GM21723 (cell line): ENCODE measurements around the gene MIS18BP1.
"Not testable (repeated sequence)": the region's sequence is repeated elsewhere in the genome, so short reads cannot be mapped to it uniquely, and the experiment has no call there.

Source experiments
- ATAC-seq: cut with Tn5 transposase; IDR thresholded peaks from one replicate; pipeline ENCODE4 v1.9.1; 2021; ENCODE audit warnings: mild to moderate bottlenecking, moderate library complexity; ENCODE audit not compliant: unreplicated experiment

MIS18BP1 gene

GRCh38 chr14:45246691-45247090 is 6.3 kb downstream of the MIS18BP1 start:
- ATAC-seq = peak; percentile 35

- ATAC-seq = no peak
Measured at GRCh38 chr14:45246151-45246550, 6.9 kb downstream of the MIS18BP1 start.

GRCh38 chr14:45242706-45243105 is 10.3 kb downstream of the MIS18BP1 start:
- no peak for ATAC-seq

GRCh38 chr14:45238988-45239387 is 14.0 kb downstream of the MIS18BP1 start:
- no peak for ATAC-seq

GRCh38 chr14:45227566-45227965 is 25.4 kb downstream of the MIS18BP1 start:
- no peak for ATAC-seq

- peak; percentile 54 for ATAC-seq
Measured at GRCh38 chr14:45222485-45223262, 30.3 kb downstream of the MIS18BP1 start.

- not testable (repeated sequence) for ATAC-seq
Measured at GRCh38 chr14:45214341-45214740, 38.7 kb downstream of the MIS18BP1 start.

GRCh38 chr14:45213716-45214115 is 39.3 kb downstream of the MIS18BP1 start:
- not testable (repeated sequence) for ATAC-seq

GRCh38 chr14:45212231-45212630 is 40.8 kb downstream of the MIS18BP1 start:
- no peak for ATAC-seq

GRCh38 chr14:45211295-45211694 is 41.7 kb downstream of the MIS18BP1 start:
- ATAC-seq = no peak

- no peak for ATAC-seq
Measured at GRCh38 chr14:45210159-45210558, 42.8 kb downstream of the MIS18BP1 start.

- ATAC-seq = no peak
Measured at GRCh38 chr14:45204241-45204640, 48.8 kb downstream of the MIS18BP1 start.

GRCh38 chr14:45201905-45202304 is 51.1 kb downstream of the MIS18BP1 start:
- ATAC-seq = peak; percentile 87

GRCh38 chr14:45199230-45199629 is 53.8 kb downstream of the MIS18BP1 start:
- ATAC-seq = no peak

GRCh38 chr14:45198551-45198950 is 54.5 kb downstream of the MIS18BP1 start:
- ATAC-seq = no peak

GRCh38 chr14:45194964-45195363 is 58.0 kb downstream of the MIS18BP1 start:
- ATAC-seq = peak; percentile 69

GRCh38 chr14:45185100-45185814 is 67.7 kb downstream of the MIS18BP1 start:
- no peak for ATAC-seq

- ATAC-seq = no peak
Measured at GRCh38 chr14:45181806-45182205, 71.2 kb downstream of the MIS18BP1 start.

- ATAC-seq = no peak
Measured at GRCh38 chr14:45181329-45181728, 71.7 kb downstream of the MIS18BP1 start.

- ATAC-seq = no peak
Measured at GRCh38 chr14:45177076-45177475, 75.9 kb downstream of the MIS18BP1 start.

GRCh38 chr14:45169906-45170305 is 83.1 kb downstream of the MIS18BP1 start:
- no peak for ATAC-seq

- ATAC-seq = no peak
Measured at GRCh38 chr14:45156067-45156466, 96.9 kb downstream of the MIS18BP1 start.
